ENCODE measurements around the gene FBXO7. TPM values are rescaled to one million over a fixed set of nuclear protein-coding genes. Genes with fewer than 3 reads are reported as not detected.

The FBXO7 gene
- total RNA-seq, 4 donors from 2014 or later, result 70.3 to 80.1 (median 76.4) TPM

- no peak for TF ChIP-seq CTCF (IDR thresholded peaks at IDR 0.05)
- no peak for TF ChIP-seq EP300 (IDR thresholded peaks at IDR 0.05; ENCODE audit: low read depth)
- no peak for TF ChIP-seq POLR2A (IDR thresholded peaks at IDR 0.05)
- TF ChIP-seq POLR2AphosphoS5 (IDR thresholded peaks at IDR 0.05), result no peak
- H3K27me3 ChIP-seq, result no peaks in the 10 kb centered on the region
- intact Hi-C loops (cut with DNase I; ENCODE audit: low total_unique reads) (loop anchor here (5.0 to 10.0 kb wide), 3 partner anchors 92 to 460 kb away; no protein-coding TSS in a partner anchor), in situ Hi-C loops (cut with MboI; ENCODE audit: low pct_ligation_motif_present in 1 of 4, low pct_unique_long_range_greater_than_20kb in 1 of 4, low sequenced_read_pairs in 3 of 4) (loop anchor here in 2 of 4 donors (10.0 to 25.0 kb wide), 2 partner anchors 255 to 452 kb away; no protein-coding TSS in a partner anchor)
- peak overlapping the region; percentile 14 to 76 (median 28) for H3K27ac ChIP-seq
- no peaks in the 10 kb centered on the region for H3K36me3 ChIP-seq
- no peak for DNase-seq
- WGBS, 2 donors (ENCODE audit: low coverage in 1 of 2), result 72% methylated on average over 10 of the region's 10 CpGs; no CpG with 5 or more reads in 1 of the 2 donors
- H3K9me3 ChIP-seq, result no peaks in the 10 kb centered on the region
- H3K4me3 ChIP-seq, result no peak overlapping the region
- H3K4me1 ChIP-seq, result peaks cover 7 to 43% (median 24%) of the 10 kb centered on the region in 4 donors
These were observed 58.2 kb downstream of the FBXO7 start for GRCh38 chr22:32532820-32533128.

GRCh38 chr22:32533265-32534111 is 58.9 kb downstream of the FBXO7 start:
- Histone ChIP-seq H3K4me1 (peaks cover 7 to 43% (median 24%) of the 10 kb centered on the region in 4 donors), H3K4me3 (no peak overlapping the region), H3K27ac (peak overlapping the region; percentile 27 to 76 (median 35)), H3K36me3 (no peaks in the 10 kb centered on the region), H3K27me3 (no peaks in the 10 kb centered on the region), H3K9me3 (no peaks in the 10 kb centered on the region)
- no peak for TF ChIP-seq CTCF (IDR thresholded peaks at IDR 0.05)
- TF ChIP-seq POLR2A (IDR thresholded peaks at IDR 0.05), result no peak
- no peak for TF ChIP-seq EP300 (IDR thresholded peaks at IDR 0.05; ENCODE audit: low read depth)
- no peak for TF ChIP-seq POLR2AphosphoS5 (IDR thresholded peaks at IDR 0.05)
- DNase-seq, result no peak
- WGBS, 2 donors (ENCODE audit: low coverage in 1 of 2), result 83 to 84% methylated on average over 6 to 13 of the region's 15 CpGs
- intact Hi-C loops (cut with DNase I; ENCODE audit: low total_unique reads) (loop anchor here (5.0 to 10.0 kb wide), 3 partner anchors 91 to 459 kb away; no protein-coding TSS in a partner anchor), in situ Hi-C loops (cut with MboI; ENCODE audit: low pct_ligation_motif_present in 1 of 4, low pct_unique_long_range_greater_than_20kb in 1 of 4, low sequenced_read_pairs in 3 of 4) (loop anchor here in 2 of 4 donors (10.0 to 25.0 kb wide), 2 partner anchors 254 to 451 kb away; no protein-coding TSS in a partner anchor)

GRCh38 chr22:32534252-32535235 is 59.9 kb downstream of the FBXO7 start:
- Histone ChIP-seq H3K4me3 (no peak overlapping the region), H3K27me3 (no peaks in the 10 kb centered on the region), H3K4me1 (peaks cover 3 to 37% (median 18%) of the 10 kb centered on the region in 4 donors), H3K27ac (peak overlapping the region; percentile 27 to 76 (median 44)), H3K36me3 (no peaks in the 10 kb centered on the region), H3K9me3 (no peaks in the 10 kb centered on the region)
- TF ChIP-seq EP300 (IDR thresholded peaks at IDR 0.05; ENCODE audit: low read depth) (no peak), POLR2AphosphoS5 (IDR thresholded peaks at IDR 0.05) (peak in 1 of 3 donors; percentile 16), CTCF (IDR thresholded peaks at IDR 0.05) (no peak), POLR2A (IDR thresholded peaks at IDR 0.05) (no peak)
- WGBS, 2 donors (ENCODE audit: low coverage in 1 of 2), result 50 to 67% methylated on average over 1 to 15 of the region's 15 CpGs
- in situ Hi-C loops (cut with MboI; ENCODE audit: low pct_ligation_motif_present in 1 of 4, low pct_unique_long_range_greater_than_20kb in 1 of 4, low sequenced_read_pairs in 3 of 4), result loop anchor here in 2 of 4 donors (10.0 to 25.0 kb wide), 2 partner anchors 253 to 450 kb away; no protein-coding TSS in a partner anchor
- DNase-seq, result peak; percentile 39
- intact Hi-C loops (cut with DNase I; ENCODE audit: low total_unique reads), result loop anchor here (5.0 to 10.0 kb wide), 3 partner anchors 90 to 458 kb away; no protein-coding TSS in a partner anchor
